Neural cell (in vitro differentiated cells): ENCODE results near the gene ZG16B. TPM values are rescaled to one million over a fixed set of nuclear protein-coding genes. Genes with fewer than 3 reads are reported as not detected.

Source experiments
- H2AFZ ChIP-seq: fragments of 200-600, 300-800 bp; sonication (generic), shearing (Covaris generic); 2 replicates; pipeline ENCODE4 v1.6.0; 2014; ENCODE audit warnings: low read depth, mild to moderate bottlenecking, antibody characterized with exemption, low read length, moderate library complexity
- H3F3A ChIP-seq: fragments of 200-600 bp; shearing (Covaris generic); 2 replicates; pipeline ENCODE4 v1.6.1; 2016; ENCODE audit warnings: mild to moderate bottlenecking, moderate library complexity, mixed read lengths, antibody characterized with exemption, low read length; ENCODE audit not compliant: insufficient read depth, poor library complexity, severe bottlenecking
- H3K27ac ChIP-seq: fragments of 200-600, 300-800 bp; sonication (generic), shearing (Covaris generic); 2 replicates; pipeline ENCODE4 v1.5.1; 2014; ENCODE audit warnings: mild to moderate bottlenecking, low read length, moderate library complexity
- H3K27me3 ChIP-seq: fragments of 300-800, 200-600 bp; sonication (generic), shearing (Covaris generic); 2 replicates; pipeline ENCODE4 v1.6.0; 2014; ENCODE audit warnings: mild to moderate bottlenecking, low read depth, low read length, moderate library complexity; ENCODE audit not compliant: insufficient read depth
- H3K36me3 ChIP-seq: fragments of 300-800, 200-600 bp; sonication (generic), shearing (Covaris generic); 2 replicates; pipeline ENCODE4 v1.5.1; 2014; ENCODE audit warnings: mild to moderate bottlenecking, antibody characterized with exemption, low read length, moderate library complexity; ENCODE audit not compliant: insufficient read depth
- H3K4me2 ChIP-seq: fragments of 300-800, 200-600 bp; sonication (generic), shearing (Covaris generic); 2 replicates; pipeline ENCODE4 v1.6.0; 2014; ENCODE audit warnings: mild to moderate bottlenecking, low read length
- H3K4me3 ChIP-seq: fragments of 300-800, 200-600 bp; sonication (generic), shearing (Covaris generic); 2 replicates; pipeline ENCODE4 v1.5.1; 2014; ENCODE audit warnings: mild to moderate bottlenecking, low read length, moderate library complexity
- H3K79me2 ChIP-seq: fragments of 200-600 bp; shearing (Covaris generic); replicated peaks from 2 replicates; pipeline ENCODE4 v1.6.0; 2014; ENCODE audit warnings: mild to moderate bottlenecking, low read length, moderate library complexity; ENCODE audit not compliant: insufficient read depth
- H3K9ac ChIP-seq: fragments of 300-800, 200-600 bp; sonication (generic), shearing (Covaris generic); 2 replicates; pipeline ENCODE4 v1.6.1; 2016; ENCODE audit warnings: mild to moderate bottlenecking, low read length, mixed read lengths
- H3K9me2 ChIP-seq: fragments of 200-600 bp; shearing (Covaris generic); 2 replicates; pipeline ENCODE4 v1.6.1; 2016; ENCODE audit warnings: mild to moderate bottlenecking, low read length, mixed read lengths; ENCODE audit not compliant: insufficient read depth
- H3K9me3 ChIP-seq: fragments of 200-600, 300-800 bp; sonication (generic), shearing (Covaris generic); 2 replicates; pipeline ENCODE4 v1.6.1; 2016; ENCODE audit warnings: mild to moderate bottlenecking, mixed run types, low read length, moderate library complexity, mixed read lengths
- H4K20me1 ChIP-seq: fragments of 200-600 bp; shearing (Covaris generic); 2 replicates; pipeline ENCODE4 v1.6.1; 2016; ENCODE audit warnings: mild to moderate bottlenecking, mixed run types; ENCODE audit not compliant: insufficient read depth
- EP300 ChIP-seq: fragments of 450-650 bp; conservative IDR thresholded peaks from 2 replicates; pipeline ENCODE4 v1.6.1; 2014; ENCODE audit warnings: antibody characterized with exemption, mild to moderate bottlenecking, moderate library complexity; ENCODE audit not compliant: poor library complexity, severe bottlenecking
- MXI1 ChIP-seq: fragments of 450-650 bp; conservative IDR thresholded peaks from 2 replicates; pipeline ENCODE4 v1.6.1; 2014; ENCODE audit warnings: antibody characterized with exemption, mild to moderate bottlenecking; ENCODE audit not compliant: poor library complexity, severe bottlenecking
- SMC3 ChIP-seq: fragments of 450-650 bp; conservative IDR thresholded peaks from 2 replicates; pipeline ENCODE4 v1.6.1; 2014; ENCODE audit warnings: antibody characterized with exemption, mild to moderate bottlenecking, moderate library complexity; ENCODE audit not compliant: poor library complexity
- TAF1 ChIP-seq: IDR thresholded peaks from 2 replicates; pipeline ENCODE4 v1.6.1; 2012; ENCODE audit warnings: low read depth
- polyA plus RNA-seq: library from polyadenylated mRNA; depleted of rRNA; stranded (reverse); fragments of >200 nt; gene quantifications from 2 replicates; pipeline ENCODE4 v1.2.3, GENCODE V29; 2014
- TF ChIP-seq, protein P1 (sequence below): fragments of 450-650 bp; IDR thresholded peaks from 2 replicates; pipeline ENCODE4 v1.5.1; 2014; ENCODE audit warnings: antibody characterized with exemption, mild to moderate bottlenecking, moderate library complexity; ENCODE audit not compliant: poor library complexity, severe bottlenecking
- TF ChIP-seq, protein P2 (sequence below): IDR thresholded peaks from 2 replicates; pipeline ENCODE4 v1.6.1; 2012; ENCODE audit warnings: borderline replicate concordance

The ZG16B gene
- polyA plus RNA-seq, 1 donor from 2014 or later: not detected

DNA sequence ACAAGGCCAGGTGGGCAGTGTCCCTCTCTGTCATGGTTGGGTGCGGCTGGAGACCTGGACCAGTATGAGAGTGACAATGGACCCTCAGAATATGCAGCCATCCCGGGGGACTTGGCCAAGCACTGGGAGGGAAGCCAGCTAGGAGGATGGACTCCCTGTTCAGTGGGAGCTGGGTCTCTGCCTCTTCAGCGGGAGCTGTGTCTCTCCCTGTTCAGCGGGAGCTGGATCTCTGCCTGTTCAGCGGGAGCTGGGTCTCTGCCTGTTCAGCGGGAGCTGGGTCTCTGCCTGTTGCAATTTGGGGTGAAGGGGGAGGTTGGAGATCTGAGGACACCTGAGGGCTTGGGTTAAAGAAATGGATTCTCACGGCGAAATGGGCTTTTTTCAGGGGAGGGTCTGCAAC is 38.9 kb upstream of the ZG16B start:
- no peaks in the 10 kb centered on the region for H3K27me3 ChIP-seq
- no peaks in the 10 kb centered on the region for H3K36me3 ChIP-seq
- H3K79me2 ChIP-seq: no peaks in the 10 kb centered on the region
- H2AFZ ChIP-seq: no peak overlapping the region
- no peak overlapping the region for H3K27ac ChIP-seq
- no peak overlapping the region for H3K9ac ChIP-seq
- H3K9me3 ChIP-seq: no peaks in the 10 kb centered on the region
- no peak overlapping the region for H3K4me3 ChIP-seq
- H3K4me2 ChIP-seq: no peak overlapping the region
- H4K20me1 ChIP-seq: no peaks in the 10 kb centered on the region
- H3K9me2 ChIP-seq: no peaks in the 10 kb centered on the region
- no peak for TF ChIP-seq SMC3
- TF ChIP-seq, protein P1, sequence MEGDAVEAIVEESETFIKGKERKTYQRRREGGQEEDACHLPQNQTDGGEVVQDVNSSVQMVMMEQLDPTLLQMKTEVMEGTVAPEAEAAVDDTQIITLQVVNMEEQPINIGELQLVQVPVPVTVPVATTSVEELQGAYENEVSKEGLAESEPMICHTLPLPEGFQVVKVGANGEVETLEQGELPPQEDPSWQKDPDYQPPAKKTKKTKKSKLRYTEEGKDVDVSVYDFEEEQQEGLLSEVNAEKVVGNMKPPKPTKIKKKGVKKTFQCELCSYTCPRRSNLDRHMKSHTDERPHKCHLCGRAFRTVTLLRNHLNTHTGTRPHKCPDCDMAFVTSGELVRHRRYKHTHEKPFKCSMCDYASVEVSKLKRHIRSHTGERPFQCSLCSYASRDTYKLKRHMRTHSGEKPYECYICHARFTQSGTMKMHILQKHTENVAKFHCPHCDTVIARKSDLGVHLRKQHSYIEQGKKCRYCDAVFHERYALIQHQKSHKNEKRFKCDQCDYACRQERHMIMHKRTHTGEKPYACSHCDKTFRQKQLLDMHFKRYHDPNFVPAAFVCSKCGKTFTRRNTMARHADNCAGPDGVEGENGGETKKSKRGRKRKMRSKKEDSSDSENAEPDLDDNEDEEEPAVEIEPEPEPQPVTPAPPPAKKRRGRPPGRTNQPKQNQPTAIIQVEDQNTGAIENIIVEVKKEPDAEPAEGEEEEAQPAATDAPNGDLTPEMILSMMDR: no peak
- TF ChIP-seq EP300: no peak
- H3F3A ChIP-seq: no peaks in the 10 kb centered on the region

DNA sequence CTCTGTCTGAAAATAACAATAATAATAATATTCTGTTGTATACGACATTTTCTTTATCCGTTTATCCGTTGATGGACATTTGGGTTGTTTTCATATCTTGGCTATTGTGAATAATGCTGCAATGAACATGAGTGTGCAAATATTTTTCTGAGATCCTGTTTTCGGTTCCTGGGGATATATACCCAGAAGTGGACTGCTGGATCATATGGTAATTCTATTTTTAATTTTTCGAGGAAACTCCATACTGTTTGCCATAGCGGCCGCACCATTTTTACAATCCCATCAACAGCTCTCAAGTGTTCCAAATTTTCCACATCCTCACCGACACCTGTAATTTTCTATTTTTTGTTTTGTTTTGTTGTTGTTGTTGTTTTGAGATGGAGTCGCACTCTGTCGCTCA is 37.2 kb upstream of the ZG16B start:
- no peaks in the 10 kb centered on the region for H3K36me3 ChIP-seq
- no peaks in the 10 kb centered on the region for H3K79me2 ChIP-seq
- H3K9me3 ChIP-seq: no peaks in the 10 kb centered on the region
- no peak overlapping the region for H3K27ac ChIP-seq
- no peaks in the 10 kb centered on the region for H3K9me2 ChIP-seq
- no peaks in the 10 kb centered on the region for H4K20me1 ChIP-seq
- no peak overlapping the region for H2AFZ ChIP-seq
- H3K27me3 ChIP-seq: no peaks in the 10 kb centered on the region
- H3K9ac ChIP-seq: no peak overlapping the region
- H3F3A ChIP-seq: no peaks in the 10 kb centered on the region
- H3K4me2 ChIP-seq: no peak overlapping the region
- TF ChIP-seq TAF1 (no peak), MXI1 (no peak), EP300 (no peak), SMC3 (no peak)
- TF ChIP-seq, protein P2, sequence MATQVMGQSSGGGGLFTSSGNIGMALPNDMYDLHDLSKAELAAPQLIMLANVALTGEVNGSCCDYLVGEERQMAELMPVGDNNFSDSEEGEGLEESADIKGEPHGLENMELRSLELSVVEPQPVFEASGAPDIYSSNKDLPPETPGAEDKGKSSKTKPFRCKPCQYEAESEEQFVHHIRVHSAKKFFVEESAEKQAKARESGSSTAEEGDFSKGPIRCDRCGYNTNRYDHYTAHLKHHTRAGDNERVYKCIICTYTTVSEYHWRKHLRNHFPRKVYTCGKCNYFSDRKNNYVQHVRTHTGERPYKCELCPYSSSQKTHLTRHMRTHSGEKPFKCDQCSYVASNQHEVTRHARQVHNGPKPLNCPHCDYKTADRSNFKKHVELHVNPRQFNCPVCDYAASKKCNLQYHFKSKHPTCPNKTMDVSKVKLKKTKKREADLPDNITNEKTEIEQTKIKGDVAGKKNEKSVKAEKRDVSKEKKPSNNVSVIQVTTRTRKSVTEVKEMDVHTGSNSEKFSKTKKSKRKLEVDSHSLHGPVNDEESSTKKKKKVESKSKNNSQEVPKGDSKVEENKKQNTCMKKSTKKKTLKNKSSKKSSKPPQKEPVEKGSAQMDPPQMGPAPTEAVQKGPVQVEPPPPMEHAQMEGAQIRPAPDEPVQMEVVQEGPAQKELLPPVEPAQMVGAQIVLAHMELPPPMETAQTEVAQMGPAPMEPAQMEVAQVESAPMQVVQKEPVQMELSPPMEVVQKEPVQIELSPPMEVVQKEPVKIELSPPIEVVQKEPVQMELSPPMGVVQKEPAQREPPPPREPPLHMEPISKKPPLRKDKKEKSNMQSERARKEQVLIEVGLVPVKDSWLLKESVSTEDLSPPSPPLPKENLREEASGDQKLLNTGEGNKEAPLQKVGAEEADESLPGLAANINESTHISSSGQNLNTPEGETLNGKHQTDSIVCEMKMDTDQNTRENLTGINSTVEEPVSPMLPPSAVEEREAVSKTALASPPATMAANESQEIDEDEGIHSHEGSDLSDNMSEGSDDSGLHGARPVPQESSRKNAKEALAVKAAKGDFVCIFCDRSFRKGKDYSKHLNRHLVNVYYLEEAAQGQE: no peak
- TF ChIP-seq, protein P1: no peak
- H3K4me3 ChIP-seq: no peak overlapping the region
